Body of pancreas (tissue), 4 donors: ENCODE results near the gene MAL.

Experiments used
- POLR2A ChIP-seq, 3 donors: fragments of 450-650 bp; IDR thresholded peaks; one replicate each; pipeline ENCODE4 v1.6.1; 2016; ENCODE audit warnings: antibody characterized with exemption in 3 of 3, mild to moderate bottlenecking in 2 of 3
- TF ChIP-seq, protein P1 (sequence below), 7 experiments: fragments of 450-650 bp in 4 of 7; fragments of 200-600 bp in 3 of 7; sonication (generic) in 3 of 7; IDR thresholded peaks; one replicate each; pipeline ENCODE4 v1.5.1; 2016 to 2019; ENCODE audit warnings: antibody characterized with exemption in 7 of 7

DNA sequence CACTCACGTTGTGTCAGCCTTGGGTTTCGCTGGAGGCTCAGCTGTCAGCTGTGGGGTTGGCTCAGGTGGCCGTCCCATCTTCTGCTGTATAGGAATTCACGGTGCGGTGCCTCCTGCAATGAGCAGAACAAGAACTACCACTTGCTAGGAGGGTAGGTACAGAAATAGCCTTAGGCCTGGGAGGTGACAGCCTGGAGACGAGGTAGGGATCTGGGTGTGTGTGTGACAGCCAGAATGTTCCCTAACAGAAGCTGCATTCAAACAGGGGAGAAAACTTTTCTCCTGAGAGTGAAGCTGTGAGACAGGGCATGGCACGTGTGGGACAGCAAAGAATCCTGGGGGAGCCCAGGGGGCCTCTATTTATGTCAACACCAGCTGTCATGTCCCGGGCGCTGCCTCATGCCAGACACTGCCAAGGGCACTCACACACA, 8.4 kb upstream of the MAL start:
- TF ChIP-seq, protein P1, sequence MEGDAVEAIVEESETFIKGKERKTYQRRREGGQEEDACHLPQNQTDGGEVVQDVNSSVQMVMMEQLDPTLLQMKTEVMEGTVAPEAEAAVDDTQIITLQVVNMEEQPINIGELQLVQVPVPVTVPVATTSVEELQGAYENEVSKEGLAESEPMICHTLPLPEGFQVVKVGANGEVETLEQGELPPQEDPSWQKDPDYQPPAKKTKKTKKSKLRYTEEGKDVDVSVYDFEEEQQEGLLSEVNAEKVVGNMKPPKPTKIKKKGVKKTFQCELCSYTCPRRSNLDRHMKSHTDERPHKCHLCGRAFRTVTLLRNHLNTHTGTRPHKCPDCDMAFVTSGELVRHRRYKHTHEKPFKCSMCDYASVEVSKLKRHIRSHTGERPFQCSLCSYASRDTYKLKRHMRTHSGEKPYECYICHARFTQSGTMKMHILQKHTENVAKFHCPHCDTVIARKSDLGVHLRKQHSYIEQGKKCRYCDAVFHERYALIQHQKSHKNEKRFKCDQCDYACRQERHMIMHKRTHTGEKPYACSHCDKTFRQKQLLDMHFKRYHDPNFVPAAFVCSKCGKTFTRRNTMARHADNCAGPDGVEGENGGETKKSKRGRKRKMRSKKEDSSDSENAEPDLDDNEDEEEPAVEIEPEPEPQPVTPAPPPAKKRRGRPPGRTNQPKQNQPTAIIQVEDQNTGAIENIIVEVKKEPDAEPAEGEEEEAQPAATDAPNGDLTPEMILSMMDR (IDR thresholded peaks at IDR 0.05): no peak
- no peak for TF ChIP-seq POLR2A (IDR thresholded peaks at IDR 0.05)
